CD14-positive monocyte (primary cell): ENCODE data around the gene PTGER1. TPM values are rescaled to one million over a fixed set of nuclear protein-coding genes. Genes with fewer than 3 reads are reported as not detected.

Source experiments
- DNase-seq, 3 donors: peaks; one replicate each; pipeline ENCODE4 v3.0.0-alpha.2; 2011 to 2022
- H2AFZ ChIP-seq: 2 replicates; pipeline ENCODE4 v1.6.0; 2012; ENCODE audit warnings: mild to moderate bottlenecking, low read depth, low read length, inconsistent platforms; ENCODE audit not compliant: insufficient read depth, poor library complexity, severe bottlenecking
- H3K27ac ChIP-seq, 2 donors: 1 replicate in 1 of 2; 2 replicates in 1 of 2; pipeline ENCODE4 v1.5.1; 2012 to 2013; ENCODE audit warnings: low read length in 2 of 2, control low read depth in 1 of 2, inconsistent platforms in 1 of 2, low read depth in 1 of 2, mild to moderate bottlenecking in 1 of 2
- H3K27me3 ChIP-seq, 2 donors: one replicate each; pipeline versions ENCODE4 v1.6.0 to v1.6.1; 2011 to 2013; ENCODE audit warnings: low read length in 2 of 2; ENCODE audit not compliant: control insufficient read depth in 2 of 2, insufficient read depth in 2 of 2
- H3K36me3 ChIP-seq, 2 donors: replicated peaks in 1 of 2; 1 replicate in 1 of 2; 2 replicates in 1 of 2; pipeline versions ENCODE4 v1.5.1 to v1.6.1; 2012 to 2013; ENCODE audit warnings: low read length in 2 of 2, control low read depth in 1 of 2, inconsistent platforms in 1 of 2, mild to moderate bottlenecking in 1 of 2; ENCODE audit not compliant: insufficient read depth in 2 of 2, control insufficient read depth in 1 of 2
- H3K4me1 ChIP-seq, 2 donors: 1 replicate in 1 of 2; 2 replicates in 1 of 2; pipeline versions ENCODE4 v1.5.1 to v1.6.1; 2012 to 2013; ENCODE audit warnings: low read length in 2 of 2, control low read depth in 1 of 2, inconsistent platforms in 1 of 2, mild to moderate bottlenecking in 1 of 2, moderate library complexity in 1 of 2; ENCODE audit not compliant: insufficient read depth in 2 of 2, control insufficient read depth in 1 of 2
- H3K4me2 ChIP-seq: replicated peaks from 2 replicates; pipeline ENCODE3; 2012; ENCODE audit warnings: low read length, moderate library complexity, mild to moderate bottlenecking; ENCODE audit not compliant: poor library complexity, severe bottlenecking; ENCODE audit errors: extremely low read depth
- H3K4me3 ChIP-seq, 3 experiments: fragments of 200-600 bp in 1 of 3; sonication (generic) in 1 of 3; replicated peaks in 1 of 3; 1 replicate in 2 of 3; 2 replicates in 1 of 3; pipeline ENCODE4 v1.5.1; 2011 to 2013; ENCODE audit warnings: low read length in 3 of 3, mild to moderate bottlenecking in 3 of 3, control low read depth in 2 of 3, low read depth in 2 of 3, inconsistent platforms in 1 of 3, moderate library complexity in 1 of 3
- H3K79me2 ChIP-seq: 2 replicates; pipeline ENCODE4 v1.6.0; 2012; ENCODE audit warnings: mild to moderate bottlenecking, control low read depth, inconsistent platforms, low read length, moderate library complexity; ENCODE audit not compliant: insufficient read depth
- H3K9ac ChIP-seq: 2 replicates; pipeline ENCODE4 v1.6.0; 2017; ENCODE audit warnings: low read length, mild to moderate bottlenecking; ENCODE audit not compliant: insufficient read depth, poor library complexity, severe bottlenecking
- H3K9me3 ChIP-seq, 2 donors: replicated peaks in 1 of 2; 1 replicate in 1 of 2; 2 replicates in 1 of 2; pipeline versions ENCODE4 v1.5.1 to v1.6.1; 2012 to 2013; ENCODE audit warnings: low read length in 2 of 2, control low read depth in 1 of 2; ENCODE audit not compliant: control insufficient read depth in 1 of 2, insufficient read depth in 1 of 2
- H4K20me1 ChIP-seq: 2 replicates; pipeline ENCODE4 v1.6.0; 2012; ENCODE audit warnings: mild to moderate bottlenecking, low read length, control low read depth, moderate library complexity; ENCODE audit not compliant: insufficient read depth
- H3K27ac Mint-ChIP-seq, 7 donors: one replicate each; pipeline ENCODE4 v1.8.0; 2020; ENCODE audit warnings: mild to moderate bottlenecking in 7 of 7, mixed read lengths in 7 of 7, moderate library complexity in 6 of 7, inconsistent platforms in 2 of 7
- H3K27me3 Mint-ChIP-seq, 3 donors: one replicate each; pipeline ENCODE4 v1.8.0; 2021 to 2022; ENCODE audit warnings: low read depth in 3 of 3, mild to moderate bottlenecking in 3 of 3, mixed read lengths in 3 of 3, moderate library complexity in 3 of 3, inconsistent platforms in 1 of 3
- H3K36me3 Mint-ChIP-seq, 2 donors: one replicate each; pipeline ENCODE4 v1.8.0; 2020; ENCODE audit warnings: mixed read lengths in 2 of 2, inconsistent platforms in 1 of 2, mild to moderate bottlenecking in 1 of 2
- H3K4me1 Mint-ChIP-seq: one replicate; pipeline ENCODE4 v1.8.0; 2020; ENCODE audit warnings: mild to moderate bottlenecking, mixed read lengths
- H3K4me3 Mint-ChIP-seq, 2 donors: one replicate each; pipeline ENCODE4 v1.8.0; 2020; ENCODE audit warnings: mild to moderate bottlenecking in 2 of 2, mixed read lengths in 2 of 2, moderate library complexity in 1 of 2
- H3K9me3 Mint-ChIP-seq, 7 donors: one replicate each; pipeline ENCODE4 v1.8.0; 2020 to 2022; ENCODE audit warnings: mixed read lengths in 7 of 7, mild to moderate bottlenecking in 6 of 7, moderate library complexity in 6 of 7, inconsistent platforms in 2 of 7
- CTCF ChIP-seq: fragments of 200-600 bp; IDR thresholded peaks from one replicate; pipeline ENCODE4 v1.8.0; 2022; ENCODE audit warnings: antibody characterized with exemption, mild to moderate bottlenecking
- WGBS: methylation state at CpG from one replicate; pipeline ENCODE4 v1.1.5; 2013; ENCODE audit warnings: missing lambda C conversion rate; ENCODE audit not compliant: insufficient coverage; 5-methylcytosine and 5-hydroxymethylcytosine counted together
- intact Hi-C, 2 donors: fragments of 100-400 bp; cut with micrococcal nuclease; formaldehyde crosslinking; loops; one replicate each; pipeline versions ENCODE4 v1.15.0 to v1.15.1; 2023
- polyA plus RNA-seq, 3 donors: library from polyadenylated mRNA; depleted of rRNA in 1 of 3; unstranded in 2 of 3; stranded (reverse) in 1 of 3; fragments of 300-500 nt in 2 of 3; fragments of >200 nt in 1 of 3; fragmentation: Illumina TruSeq in 2 of 3; gene quantifications; 1 replicate in 2 of 3; 2 replicates in 1 of 3; pipeline ENCODE4 v1.2.3, GENCODE V29; 2012 to 2021

PTGER1 gene
- polyA plus RNA-seq, 3 donors = not detected

DNA sequence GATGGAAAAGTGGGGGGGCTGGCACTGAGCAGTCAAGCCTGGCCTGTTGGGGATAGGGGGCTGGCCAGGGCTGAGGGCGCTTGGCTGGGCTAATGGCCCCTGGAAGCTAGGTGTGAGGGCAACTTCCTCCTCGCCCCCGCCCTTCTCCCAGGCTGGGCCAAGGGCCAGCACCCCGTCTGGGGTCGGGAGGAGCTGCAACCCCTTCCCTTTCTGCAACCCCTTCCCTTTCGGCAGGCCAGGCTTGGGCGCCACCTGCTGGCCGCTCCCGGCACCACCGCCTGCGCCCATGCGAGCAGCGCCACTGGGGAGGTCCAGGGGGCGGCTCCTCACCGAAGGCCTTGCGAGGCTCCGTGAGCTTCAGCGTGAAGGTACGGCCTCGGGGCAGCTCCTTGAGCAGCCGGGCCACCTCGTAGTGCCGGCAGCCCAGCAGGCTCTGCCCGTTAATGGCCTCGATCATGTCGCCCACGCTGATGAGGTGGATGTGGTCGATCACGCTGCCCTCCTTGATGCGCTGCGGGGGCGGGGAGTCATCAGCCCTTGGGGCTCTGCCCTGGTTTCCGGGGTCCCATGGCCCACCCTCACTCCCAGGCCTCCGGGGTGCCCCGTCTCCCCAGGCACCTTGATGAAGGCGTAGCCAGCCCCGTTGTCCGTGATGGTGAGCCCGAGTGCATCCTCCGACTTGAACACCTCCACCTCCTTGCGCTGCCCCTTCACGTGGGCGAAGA, 5.0 kb upstream of the PTGER1 start:
- H3K27ac Mint-ChIP-seq = no peak overlapping the region
- no peaks in the 10 kb centered on the region for H3K36me3 Mint-ChIP-seq
- Histone ChIP-seq H3K4me3 (no peak overlapping the region), H3K27ac (no peak overlapping the region), H3K79me2 (no peaks in the 10 kb centered on the region), H2AFZ (no peak overlapping the region), H3K36me3 (no peaks in the 10 kb centered on the region), H3K27me3 (peaks cover 0 to 20% of the 10 kb centered on the region in 2 donors), H3K9me3 (no peaks in the 10 kb centered on the region), H4K20me1 (no peaks in the 10 kb centered on the region), H3K4me2 (no peak overlapping the region), H3K9ac (no peak overlapping the region), H3K4me1 (peaks cover 31 to 33% of the 10 kb centered on the region in 2 donors)
- H3K4me3 Mint-ChIP-seq = no peak overlapping the region
- peaks cover 18% of the 10 kb centered on the region for H3K4me1 Mint-ChIP-seq
- H3K9me3 Mint-ChIP-seq = no peaks in the 10 kb centered on the region
- intact Hi-C loops = loop anchor here (5.0 to 10.0 kb wide), 3 partner anchors 43 to 605 kb away; partner anchors contain the start of gene NANOS3 (in 1 of the 2)
- peak in 2 of 3 donors; percentile 50 to 58 for DNase-seq
- WGBS = 46% methylated on average over 30 of the region's 43 CpGs
- H3K27me3 Mint-ChIP-seq = peaks cover 14 to 38% (median 21%) of the 10 kb centered on the region in 3 donors
- peak; percentile 99 for TF ChIP-seq CTCF

GRCh38 chr19:14479309-14479974, 4.3 kb upstream of the PTGER1 start:
- intact Hi-C loops = loop anchor here (5.0 to 10.0 kb wide), 2 partner anchors 42 to 285 kb away; no protein-coding TSS in a partner anchor
- H3K9me3 ChIP-seq = no peaks in the 10 kb centered on the region
- Mint-ChIP-seq H3K4me3 (no peak overlapping the region), H3K9me3 (peaks cover 0 to 6% (median 0%) of the 10 kb centered on the region in 7 donors), H3K27me3 (peaks cover 19 to 45% (median 26%) of the 10 kb centered on the region in 3 donors), H3K27ac (peak overlapping the region in 2 of 7 donors; percentile 33 to 35), H3K4me1 (peaks cover 25% of the 10 kb centered on the region), H3K36me3 (peaks cover 2 to 5% of the 10 kb centered on the region in 2 donors)
- no peaks in the 10 kb centered on the region for H3K79me2 ChIP-seq
- no peak overlapping the region for H3K4me3 ChIP-seq
- no peaks in the 10 kb centered on the region for H4K20me1 ChIP-seq
- no peak overlapping the region for H2AFZ ChIP-seq
- TF ChIP-seq CTCF = no peak
- WGBS = 56% methylated on average over 9 of the region's 14 CpGs
- H3K27me3 ChIP-seq = peaks cover 6 to 27% of the 10 kb centered on the region in 2 donors
- no peak for DNase-seq
- H3K4me2 ChIP-seq = no peak overlapping the region
- no peak overlapping the region for H3K9ac ChIP-seq
- no peak overlapping the region for H3K27ac ChIP-seq
- no peaks in the 10 kb centered on the region for H3K36me3 ChIP-seq
- H3K4me1 ChIP-seq = peaks cover 36 to 39% of the 10 kb centered on the region in 2 donors
